RWPE2 (cell line): ENCODE data around the gene ATXN2L.

Experiments
- ATAC-seq: fragments of 200-7000 bp; cut with Tn5 transposase; 3 replicates; pipeline ENCODE4 v1.9.1; 2021; ENCODE audit warnings: low read depth
- DNase-seq: peaks from one replicate; pipeline ENCODE4 v3.0.0-alpha.2; 2020; ENCODE audit warnings: low spot score
- H3K27ac ChIP-seq: fragments of 450-650 bp; 2 replicates; pipeline ENCODE4 v1.5.1; 2017; ENCODE audit warnings: mild to moderate bottlenecking; ENCODE audit not compliant: poor library complexity, severe bottlenecking
- H3K27me3 ChIP-seq: fragments of 250-450 bp; sonication (Bioruptor Pico); 2 replicates; pipeline ENCODE4 v1.5.1; 2021; ENCODE audit warnings: mild to moderate bottlenecking, moderate library complexity; ENCODE audit not compliant: insufficient read depth, poor library complexity, severe bottlenecking
- H3K36me3 ChIP-seq: fragments of 250-450 bp; sonication (Bioruptor Pico); 2 replicates; pipeline ENCODE4 v1.5.1; 2020; ENCODE audit warnings: low read depth, mild to moderate bottlenecking, moderate library complexity
- H3K4me1 ChIP-seq: fragments of 250-450 bp; sonication (Bioruptor Pico); 2 replicates; pipeline ENCODE4 v1.5.1; 2021; ENCODE audit warnings: mild to moderate bottlenecking, moderate library complexity; ENCODE audit not compliant: insufficient read depth, poor library complexity, severe bottlenecking
- H3K4me3 ChIP-seq: fragments of 250-450 bp; sonication (Bioruptor Pico); 2 replicates; pipeline ENCODE4 v1.5.1; 2021; ENCODE audit warnings: mild to moderate bottlenecking, moderate library complexity; ENCODE audit not compliant: severe bottlenecking
- H3K9me3 ChIP-seq: fragments of 250-450 bp; sonication (Bioruptor Pico); 2 replicates; pipeline ENCODE4 v1.5.1; 2021; ENCODE audit warnings: mild to moderate bottlenecking, moderate library complexity; ENCODE audit not compliant: severe bottlenecking
- CTCF ChIP-seq: fragments of 450-650 bp; IDR thresholded peaks from one replicate; pipeline ENCODE4 v1.5.1; 2017; ENCODE audit warnings: mild to moderate bottlenecking, moderate library complexity; ENCODE audit not compliant: poor library complexity, severe bottlenecking

The ATXN2L gene

GRCh38 chr16:28834349-28834748 is 11.6 kb downstream of the ATXN2L start:
- no peaks in the 10 kb centered on the region for H3K4me1 ChIP-seq
- no peaks in the 10 kb centered on the region for H3K9me3 ChIP-seq
- no peak overlapping the region for H3K27ac ChIP-seq
- ATAC-seq = no peak
- TF ChIP-seq CTCF = no peak
- DNase-seq = no peak
- H3K4me3 ChIP-seq = no peak overlapping the region
- H3K36me3 ChIP-seq = peaks cover 86% of the 10 kb centered on the region
- no peaks in the 10 kb centered on the region for H3K27me3 ChIP-seq

DNA sequence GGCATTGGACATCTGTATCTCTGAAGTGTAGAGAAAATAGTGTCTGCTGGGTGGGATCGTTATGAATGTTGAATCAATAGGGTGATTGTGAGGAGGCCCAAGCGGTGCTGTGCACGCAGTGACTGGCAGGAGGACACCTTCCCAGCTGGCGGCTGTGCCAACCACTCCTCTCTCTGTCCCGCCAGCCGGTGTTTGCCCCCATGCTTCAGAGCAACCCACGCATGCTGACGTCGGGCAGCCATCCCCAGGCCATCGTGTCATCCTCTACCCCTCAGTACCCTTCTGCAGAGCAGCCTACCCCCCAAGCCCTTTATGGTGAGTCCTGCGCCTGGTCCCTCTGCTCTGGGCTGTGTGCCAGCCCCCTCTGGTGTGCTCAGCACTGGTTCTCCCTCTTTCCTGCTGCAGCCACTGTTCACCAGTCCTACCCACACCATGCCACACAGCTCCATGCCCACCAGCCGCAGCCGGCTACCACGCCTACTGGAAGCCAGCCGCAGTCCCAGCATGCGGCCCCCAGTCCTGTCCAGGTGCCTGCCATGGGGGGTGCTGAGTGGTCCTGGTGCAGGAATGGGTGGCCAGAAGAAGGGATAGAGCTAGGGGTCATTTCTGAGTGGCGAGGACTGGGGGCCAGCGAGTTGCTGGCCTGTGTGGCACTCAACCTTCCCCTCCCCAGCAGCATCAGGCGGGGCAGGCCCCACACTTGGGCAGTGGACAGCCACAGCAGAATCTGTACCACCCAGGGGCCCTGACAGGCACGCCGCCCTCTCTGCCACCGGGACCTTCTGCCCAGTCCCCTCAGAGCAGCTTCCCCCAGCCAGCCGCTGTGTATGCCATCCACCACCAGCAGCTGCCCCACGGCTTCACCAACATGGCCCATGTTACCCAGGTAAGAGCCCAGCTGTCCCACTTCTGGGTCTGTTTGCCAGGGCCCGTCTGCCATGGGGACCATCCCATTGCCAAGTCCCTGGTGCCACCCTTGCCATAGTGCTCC is 12.4 kb downstream of the ATXN2L start:
- peaks cover 78% of the 10 kb centered on the region for H3K36me3 ChIP-seq
- H3K9me3 ChIP-seq = no peaks in the 10 kb centered on the region
- no peaks in the 10 kb centered on the region for H3K4me1 ChIP-seq
- no peak overlapping the region for H3K27ac ChIP-seq
- H3K27me3 ChIP-seq = no peaks in the 10 kb centered on the region
- H3K4me3 ChIP-seq = no peak overlapping the region
- TF ChIP-seq CTCF = no peak
- ATAC-seq = no peak
- DNase-seq = no peak

DNA sequence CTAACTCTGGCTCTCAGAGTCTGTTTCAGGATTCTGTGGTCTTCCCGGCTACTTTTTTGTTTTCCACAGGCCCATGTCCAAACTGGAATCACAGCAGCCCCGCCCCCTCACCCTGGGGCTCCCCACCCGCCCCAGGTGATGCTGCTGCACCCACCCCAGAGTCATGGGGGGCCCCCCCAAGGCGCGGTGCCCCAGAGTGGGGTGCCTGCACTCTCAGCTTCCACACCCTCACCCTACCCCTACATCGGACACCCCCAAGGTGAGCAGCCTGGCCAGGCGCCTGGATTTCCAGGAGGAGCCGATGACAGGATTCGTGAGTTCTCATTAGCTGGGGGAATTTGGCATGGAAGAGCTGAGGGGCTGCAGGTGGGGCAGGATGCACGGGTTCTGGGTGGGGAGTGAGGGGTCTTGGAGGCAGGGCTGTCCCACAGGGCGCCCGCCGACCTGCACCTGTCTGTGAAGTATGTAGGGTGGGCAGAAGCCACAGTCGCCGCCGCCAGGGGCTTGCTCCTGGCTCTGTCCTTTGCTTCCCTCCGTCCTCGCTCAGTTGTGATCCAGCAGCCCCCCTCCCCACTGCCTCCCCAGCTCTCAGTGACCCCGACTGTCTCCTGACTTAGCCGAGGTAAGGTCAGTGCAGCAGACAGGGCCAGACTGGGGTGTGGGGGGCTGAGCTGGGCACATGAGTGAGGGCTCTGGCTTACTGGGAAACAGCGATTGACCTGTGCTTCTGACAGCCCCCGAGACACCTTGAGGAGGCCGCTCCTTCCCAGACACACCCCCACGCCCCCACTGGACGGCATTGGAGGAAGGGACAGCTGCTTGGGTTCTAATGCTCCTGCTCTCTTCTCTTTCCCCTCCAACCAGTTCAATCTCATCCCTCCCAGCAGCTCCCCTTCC is 13.3 kb downstream of the ATXN2L start:
- no peak for TF ChIP-seq CTCF
- no peaks in the 10 kb centered on the region for H3K4me1 ChIP-seq
- no peak for DNase-seq
- peaks cover 68% of the 10 kb centered on the region for H3K36me3 ChIP-seq
- H3K27me3 ChIP-seq = no peaks in the 10 kb centered on the region
- no peak for ATAC-seq
- H3K27ac ChIP-seq = no peak overlapping the region
- H3K9me3 ChIP-seq = no peaks in the 10 kb centered on the region
- H3K4me3 ChIP-seq = no peak overlapping the region

GRCh38 chr16:28836761-28837064 is 13.9 kb downstream of the ATXN2L start:
- no peak for TF ChIP-seq CTCF
- Histone ChIP-seq H3K27ac (no peak overlapping the region), H3K36me3 (peaks cover 65% of the 10 kb centered on the region), H3K27me3 (no peaks in the 10 kb centered on the region), H3K4me1 (no peaks in the 10 kb centered on the region), H3K4me3 (no peak overlapping the region), H3K9me3 (no peaks in the 10 kb centered on the region)
- no peak for ATAC-seq
- no peak for DNase-seq
